Gastrocnemius medialis (tissue), 4 donors: Measurements from ENCODE around the gene NKX2-4. TPM values are rescaled to one million over a fixed set of nuclear protein-coding genes. Genes with fewer than 3 reads are reported as not detected.
A peak's percentile ranks its signal among the peaks of the same experiment; 100 is the strongest.

Experiments
- ATAC-seq, 2 donors: fragments of 150-250 bp; one replicate each; pipeline ENCODE4 v1.9.1; 2016
- DNase-seq, 2 donors: peaks; one replicate each; pipeline ENCODE4 v3.0.0-alpha.2; 2019
- H3K27ac ChIP-seq, 4 donors: fragments of 200-600 bp; sonication (generic); 1 replicate in 1 of 4; 2 replicates in 3 of 4; pipeline ENCODE4 v1.5.1; 2016 to 2018; ENCODE audit warnings: mild to moderate bottlenecking in 2 of 4, moderate library complexity in 1 of 4
- H3K27me3 ChIP-seq, 3 donors: fragments of 200-600 bp; sonication (generic) in 2 of 3; 1 replicate in 1 of 3; 2 replicates in 2 of 3; pipeline versions ENCODE4 v1.5.1 to v1.6.0; 2016 to 2019; ENCODE audit warnings: mild to moderate bottlenecking in 1 of 3, moderate library complexity in 1 of 3
- H3K36me3 ChIP-seq, 2 donors: fragments of 200-600 bp; sonication (generic) in 1 of 2; one replicate each; pipeline ENCODE4 v1.5.1; 2017 to 2018
- H3K4me1 ChIP-seq, 2 donors: fragments of 200-600 bp; sonication (generic) in 1 of 2; one replicate each; pipeline ENCODE4 v1.5.1; 2016 to 2017; ENCODE audit warnings: mild to moderate bottlenecking in 2 of 2
- H3K4me3 ChIP-seq, 4 donors: fragments of 200-600 bp; sonication (generic) in 3 of 4; 1 replicate in 1 of 4; 2 replicates in 3 of 4; pipeline ENCODE4 v1.5.1; 2016 to 2019; ENCODE audit warnings: mild to moderate bottlenecking in 2 of 4
- H3K9me3 ChIP-seq, 3 donors: fragments of 200-600 bp; sonication (generic) in 2 of 3; 1 replicate in 1 of 3; 2 replicates in 2 of 3; pipeline ENCODE4 v1.5.1; 2016 to 2019
- CTCF ChIP-seq, 5 experiments: fragments of 450-650 bp in 3 of 5; fragments of 200-600 bp in 2 of 5; sonication (generic) in 2 of 5; IDR thresholded peaks in 4 of 5; conservative IDR thresholded peaks in 1 of 5; 1 replicate in 4 of 5; 2 replicates in 1 of 5; pipeline ENCODE4 v1.5.1; 2016 to 2019; ENCODE audit warnings: antibody characterized with exemption in 5 of 5, mild to moderate bottlenecking in 3 of 5, moderate library complexity in 3 of 5
- POLR2A ChIP-seq, 2 donors: fragments of 450-650 bp; IDR thresholded peaks; one replicate each; pipeline ENCODE4 v1.6.1; 2017; ENCODE audit warnings: antibody characterized with exemption in 2 of 2, mild to moderate bottlenecking in 2 of 2, moderate library complexity in 2 of 2
- in situ Hi-C, 4 donors: fragments of 200-750 bp; cut with MboI; loops; one replicate each; pipeline versions ENCODE4 v1.15.0 to v1.8.0; 2017; ENCODE audit warnings: low sequenced_read_pairs in 4 of 4
- intact Hi-C: fragments of 100-400 bp; cut with DNase I; formaldehyde crosslinking; loops from one replicate; pipeline ENCODE4 v1.15.1; 2023; ENCODE audit warnings: low total_unique reads
- total RNA-seq, 4 donors: library from RNA; depleted of rRNA; stranded (reverse); fragments of >200 nt; gene quantifications; one replicate each; pipeline versions ENCODE4 v1.1.0 to v1.2.3, GENCODE V29; 2016

Gene NKX2-4
- total RNA-seq, 4 donors from 2014 or later = not detected

- TF ChIP-seq CTCF (IDR thresholded peaks at IDR 0.05 in 4 of 5, conservative IDR thresholded peaks at IDR 0.05 in 1 of 5) (no peak), POLR2A (IDR thresholded peaks at IDR 0.05) (no peak)
- ATAC-seq (no peak), DNase-seq (no peak)
- in situ Hi-C loops (no loop called here), intact Hi-C loops (no loop called here)
- H3K4me3 ChIP-seq = no peak overlapping the region
- H3K36me3 ChIP-seq = no peaks in the 10 kb centered on the region
- peaks cover 76 to 87% (median 76%) of the 10 kb centered on the region in 3 donors for H3K27me3 ChIP-seq
- no peaks in the 10 kb centered on the region for H3K4me1 ChIP-seq
- no peaks in the 10 kb centered on the region for H3K9me3 ChIP-seq
- no peak overlapping the region for H3K27ac ChIP-seq
These were observed 1.7 kb upstream of the NKX2-4 start for GRCh38 chr20:21399005-21399475.

- Histone ChIP-seq H3K9me3 (no peaks in the 10 kb centered on the region), H3K4me1 (no peaks in the 10 kb centered on the region), H3K4me3 (no peak overlapping the region), H3K36me3 (no peaks in the 10 kb centered on the region), H3K27me3 (peaks cover 83 to 88% (median 83%) of the 10 kb centered on the region in 3 donors), H3K27ac (no peak overlapping the region)
- in situ Hi-C loops (no loop called here), intact Hi-C loops (no loop called here)
- DNase-seq (no peak), ATAC-seq (no peak)
- TF ChIP-seq POLR2A (IDR thresholded peaks at IDR 0.05) = no peak
- TF ChIP-seq CTCF (IDR thresholded peaks at IDR 0.05 in 4 of 5, conservative IDR thresholded peaks at IDR 0.05 in 1 of 5) = no peak
These were observed 1.0 kb upstream of the NKX2-4 start for GRCh38 chr20:21398109-21399004.

- Histone ChIP-seq H3K4me1 (no peaks in the 10 kb centered on the region), H3K27me3 (peaks cover 85 to 95% (median 89%) of the 10 kb centered on the region in 3 donors), H3K27ac (no peak overlapping the region), H3K4me3 (peak overlapping the region in 1 of 4 donors; percentile 22), H3K36me3 (no peaks in the 10 kb centered on the region), H3K9me3 (no peaks in the 10 kb centered on the region)
- intact Hi-C loops = no loop called here
- no peak for DNase-seq
- no peak for ATAC-seq
- TF ChIP-seq POLR2A (IDR thresholded peaks at IDR 0.05) = no peak
- no peak for TF ChIP-seq CTCF (IDR thresholded peaks at IDR 0.05 in 4 of 5, conservative IDR thresholded peaks at IDR 0.05 in 1 of 5)
- in situ Hi-C loops = no loop called here
These were observed 556 bp downstream of the NKX2-4 start for GRCh38 chr20:21396599-21397340.

GRCh38 chr20:21395666-21396598, 1.4 kb downstream of the NKX2-4 start:
- no peak for DNase-seq
- intact Hi-C loops = no loop called here
- no peak for TF ChIP-seq CTCF (IDR thresholded peaks at IDR 0.05 in 4 of 5, conservative IDR thresholded peaks at IDR 0.05 in 1 of 5)
- no peak for TF ChIP-seq POLR2A (IDR thresholded peaks at IDR 0.05)

More at GRCh38 chr20:21395666-21396598, 1.4 kb downstream of the NKX2-4 start:
- Histone ChIP-seq H3K9me3 (no peaks in the 10 kb centered on the region), H3K27ac (no peak overlapping the region), H3K36me3 (no peaks in the 10 kb centered on the region), H3K4me1 (no peaks in the 10 kb centered on the region), H3K27me3 (peaks cover 78 to 94% (median 84%) of the 10 kb centered on the region in 3 donors), H3K4me3 (peak overlapping the region in 1 of 4 donors; percentile 22)
- in situ Hi-C loops = no loop called here
- no peak for ATAC-seq
